Uterus (tissue), 4 donors: ENCODE measurements around the gene TMEM242. TPM values are rescaled to one million over a fixed set of nuclear protein-coding genes. Genes with fewer than 3 reads are reported as not detected.
"Not testable (repeated sequence)": the region's sequence is repeated elsewhere in the genome, so short reads cannot be mapped to it uniquely, and the experiment has no call there.

Source experiments
- DNase-seq, 2 donors: peaks; one replicate each; pipeline ENCODE4 v3.0.0-alpha.2; 2019 to 2020
- H3K27ac ChIP-seq, 2 donors: fragments of 200-600 bp; sonication (generic); 1 replicate in 1 of 2; 2 replicates in 1 of 2; pipeline ENCODE4 v1.5.1; 2016 to 2018
- H3K27me3 ChIP-seq, 2 donors: fragments of 200-600 bp; sonication (generic); one replicate each; pipeline ENCODE4 v1.5.1; 2018 to 2019; ENCODE audit warnings: control low read depth in 1 of 2
- H3K36me3 ChIP-seq, 2 donors: fragments of 200-600 bp; sonication (generic); one replicate each; pipeline ENCODE4 v1.5.1; 2019; ENCODE audit warnings: control low read depth in 1 of 2
- H3K4me1 ChIP-seq, 2 donors: fragments of 200-600 bp; sonication (generic); one replicate each; pipeline ENCODE4 v1.5.1; 2018 to 2019; ENCODE audit warnings: control low read depth in 1 of 2
- H3K4me3 ChIP-seq, 2 donors: fragments of 200-600 bp; sonication (generic); 1 replicate in 1 of 2; 2 replicates in 1 of 2; pipeline ENCODE4 v1.5.1; 2018 to 2019; ENCODE audit warnings: mild to moderate bottlenecking in 1 of 2
- H3K9me3 ChIP-seq, 2 donors: fragments of 200-600 bp; sonication (generic); one replicate each; pipeline ENCODE4 v1.5.1; 2019; ENCODE audit warnings: control low read depth in 1 of 2
- CTCF ChIP-seq, 4 experiments: fragments of 200-600 bp in 2 of 4; fragments of 450-650 bp in 2 of 4; sonication (generic) in 2 of 4; IDR thresholded peaks; one replicate each; pipeline ENCODE4 v1.5.1; 2016 to 2019; ENCODE audit warnings: antibody characterized with exemption in 4 of 4, mild to moderate bottlenecking in 2 of 4, moderate library complexity in 1 of 4
- POLR2A ChIP-seq, 2 donors: fragments of 450-650 bp; IDR thresholded peaks; one replicate each; pipeline ENCODE4 v1.6.1; 2016; ENCODE audit warnings: antibody characterized with exemption in 2 of 2, mild to moderate bottlenecking in 1 of 2, moderate library complexity in 1 of 2
- intact Hi-C: fragments of 100-400 bp; cut with DNase I; formaldehyde crosslinking; loops from one replicate; pipeline ENCODE4 v1.15.1; 2023; ENCODE audit warnings: low total_unique reads
- total RNA-seq, 4 donors: library from RNA; depleted of rRNA in 3 of 4; stranded (reverse); fragments of >200 nt in 3 of 4; gene quantifications; one replicate each; pipeline versions ENCODE4 v1.1.0 to v1.2.4, GENCODE V29; 2014 to 2023
- donor health status: DM: yes; HTN: yes; CAD: no.

The TMEM242 gene
- total RNA-seq, 4 donors from 2014 or later, result 3.3 to 14.2 (median 11.8) TPM

- no peak for TF ChIP-seq POLR2A (IDR thresholded peaks at IDR 0.05)
- no peak for TF ChIP-seq CTCF (IDR thresholded peaks at IDR 0.05)
- Histone ChIP-seq H3K27ac (no peak overlapping the region), H3K4me3 (no peak overlapping the region), H3K9me3 (no peaks in the 10 kb centered on the region), H3K27me3 (no peaks in the 10 kb centered on the region), H3K4me1 (no peaks in the 10 kb centered on the region), H3K36me3 (no peaks in the 10 kb centered on the region)
- no peak for DNase-seq
- intact Hi-C loops, result no loop called here
Measured at GRCh38 chr6:157343732-157344131, 20.4 kb upstream of the TMEM242 start.

GRCh38 chr6:157339432-157339831 is 16.1 kb upstream of the TMEM242 start:
- TF ChIP-seq POLR2A (IDR thresholded peaks at IDR 0.05) (no peak), CTCF (IDR thresholded peaks at IDR 0.05) (no peak)

GRCh38 chr6:157337751-157338150 is 14.4 kb upstream of the TMEM242 start:
- no peak for DNase-seq
- Histone ChIP-seq H3K27me3 (no peaks in the 10 kb centered on the region), H3K4me1 (no peaks in the 10 kb centered on the region), H3K4me3 (no peak overlapping the region), H3K9me3 (no peaks in the 10 kb centered on the region), H3K36me3 (no peaks in the 10 kb centered on the region), H3K27ac (no peak overlapping the region)
- intact Hi-C loops, result no loop called here
- no peak for TF ChIP-seq CTCF (IDR thresholded peaks at IDR 0.05)
- TF ChIP-seq POLR2A (IDR thresholded peaks at IDR 0.05), result no peak

More at GRCh38 chr6:157339432-157339831, 16.1 kb upstream of the TMEM242 start:
- Histone ChIP-seq H3K4me1 (no peaks in the 10 kb centered on the region), H3K36me3 (no peaks in the 10 kb centered on the region), H3K27me3 (no peaks in the 10 kb centered on the region), H3K9me3 (no peaks in the 10 kb centered on the region), H3K4me3 (no peak overlapping the region), H3K27ac (no peak overlapping the region)
- intact Hi-C loops, result no loop called here
- DNase-seq, result no peak

DNA sequence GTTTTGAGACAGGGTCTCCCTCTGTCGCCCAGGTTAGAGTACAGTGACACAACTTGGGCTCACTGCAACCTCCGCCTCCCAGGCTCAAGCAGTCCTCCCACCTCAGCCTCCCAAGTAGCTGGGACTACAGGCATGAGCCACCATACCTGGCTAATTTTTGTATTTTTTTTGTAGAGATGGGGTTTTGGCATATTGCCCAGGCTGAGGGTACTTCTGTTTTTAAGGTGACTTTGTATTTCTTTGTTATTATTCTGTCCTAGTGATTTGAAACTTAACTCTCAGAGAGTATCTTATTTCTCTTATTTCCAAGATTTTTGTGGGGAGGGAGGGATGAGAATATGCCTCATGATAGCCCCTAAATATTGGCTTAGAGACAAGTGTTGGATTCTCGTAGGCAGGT is 14.0 kb upstream of the TMEM242 start:
- DNase-seq, H3K4me3 ChIP-seq, intact Hi-C loops, H3K36me3 ChIP-seq, H3K27ac ChIP-seq, H3K27me3 ChIP-seq, H3K4me1 ChIP-seq, H3K9me3 ChIP-seq: not testable (repeated sequence)

GRCh38 chr6:157335829-157336228 is 12.5 kb upstream of the TMEM242 start:
- no peaks in the 10 kb centered on the region for H3K4me1 ChIP-seq
- no peak for DNase-seq
- H3K27me3 ChIP-seq, result no peaks in the 10 kb centered on the region
- H3K4me3 ChIP-seq, result no peak overlapping the region
- TF ChIP-seq POLR2A (IDR thresholded peaks at IDR 0.05), result no peak
- no peak for TF ChIP-seq CTCF (IDR thresholded peaks at IDR 0.05)
- intact Hi-C loops, result no loop called here
- no peaks in the 10 kb centered on the region for H3K36me3 ChIP-seq
- no peak overlapping the region for H3K27ac ChIP-seq
- no peaks in the 10 kb centered on the region for H3K9me3 ChIP-seq

DNA sequence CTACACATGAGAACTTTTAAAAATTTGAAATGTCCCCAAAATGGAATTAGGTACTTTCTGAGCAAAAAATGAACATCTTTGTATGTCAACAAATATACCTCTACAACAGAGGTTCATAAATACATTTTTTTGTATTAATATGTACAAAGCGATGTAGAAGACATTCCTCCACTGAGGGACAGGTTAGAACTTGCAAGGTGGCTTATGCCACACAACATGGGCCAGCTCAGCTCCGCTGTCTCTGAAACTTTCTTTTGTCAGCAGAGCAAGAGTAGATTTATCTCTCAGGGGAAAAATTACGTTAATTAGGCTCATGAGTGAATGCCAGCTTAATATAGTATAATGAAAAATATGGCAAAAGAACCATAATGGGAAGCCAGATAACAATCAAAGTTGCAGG is 10.6 kb upstream of the TMEM242 start:
- TF ChIP-seq POLR2A (IDR thresholded peaks at IDR 0.05), result no peak
- no peak for TF ChIP-seq CTCF (IDR thresholded peaks at IDR 0.05)
- no peak for DNase-seq

More for the DNA sequence above, 10.6 kb upstream of the TMEM242 start:
- H3K27me3 ChIP-seq, result no peaks in the 10 kb centered on the region
- no peaks in the 10 kb centered on the region for H3K4me1 ChIP-seq
- no peak overlapping the region for H3K4me3 ChIP-seq
- intact Hi-C loops, result no loop called here
- no peak overlapping the region for H3K27ac ChIP-seq
- H3K9me3 ChIP-seq, result no peaks in the 10 kb centered on the region
- H3K36me3 ChIP-seq, result no peaks in the 10 kb centered on the region
